HUDEP-2 (cell line): ENCODE data around the gene NLGN1.

Experiments used
- DNase-seq, 76 experiments: peaks; one replicate each; lab custom pipeline; 2025; ENCODE audit not compliant: unreplicated experiment in 76 of 76; lab: John Stamatoyannopoulos, UW

The NLGN1 gene

GRCh38 chr3:173891272-173892100 is 493.9 kb downstream of the NLGN1 start:
- DNase-seq, result peak in 4 of 76 experiments; percentile 1 to 10 (median 4)

- DNase-seq, result no peak
These were observed 495.0 kb downstream of the NLGN1 start for GRCh38 chr3:173892547-173892946.

GRCh38 chr3:173893066-173893465 is 495.5 kb downstream of the NLGN1 start:
- no peak for DNase-seq

- DNase-seq, result no peak
These were observed 496.3 kb downstream of the NLGN1 start for GRCh38 chr3:173893835-173894234.

GRCh38 chr3:173897631-173898030 is 500.1 kb downstream of the NLGN1 start:
- no peak for DNase-seq

- no peak for DNase-seq
These were observed 504.1 kb downstream of the NLGN1 start for GRCh38 chr3:173901649-173902048.

GRCh38 chr3:173902401-173902800 is 504.9 kb downstream of the NLGN1 start:
- DNase-seq, result no peak

GRCh38 chr3:173902871-173903270 is 505.3 kb downstream of the NLGN1 start:
- DNase-seq, result no peak

- no peak for DNase-seq
These were observed 507.8 kb downstream of the NLGN1 start for GRCh38 chr3:173905381-173905780.

- peak in 5 of 76 experiments; percentile 3 to 37 (median 18) for DNase-seq
These were observed 513.9 kb downstream of the NLGN1 start for GRCh38 chr3:173911446-173911845.

- DNase-seq, result no peak
These were observed 514.6 kb downstream of the NLGN1 start for GRCh38 chr3:173912126-173912525.

GRCh38 chr3:173913397-173913796 is 515.9 kb downstream of the NLGN1 start:
- DNase-seq, result peak in 39 of 76 experiments; percentile 1 to 90 (median 42)

GRCh38 chr3:173913974-173914421 is 516.5 kb downstream of the NLGN1 start:
- DNase-seq, result no peak

GRCh38 chr3:173916799-173917198 is 519.3 kb downstream of the NLGN1 start:
- no peak for DNase-seq

- DNase-seq, result no peak
These were observed 522.8 kb downstream of the NLGN1 start for GRCh38 chr3:173920386-173920785.

- DNase-seq, result no peak
These were observed 524.2 kb downstream of the NLGN1 start for GRCh38 chr3:173921732-173922131.

GRCh38 chr3:173923204-173923603 is 525.7 kb downstream of the NLGN1 start:
- DNase-seq, result no peak

GRCh38 chr3:173930251-173930650 is 532.7 kb downstream of the NLGN1 start:
- no peak for DNase-seq

GRCh38 chr3:173932624-173933023 is 535.1 kb downstream of the NLGN1 start:
- DNase-seq, result peak in 9 of 76 experiments; percentile 3 to 45 (median 15)

- no peak for DNase-seq
These were observed 535.6 kb downstream of the NLGN1 start for GRCh38 chr3:173933113-173933512.

GRCh38 chr3:173936316-173936715 is 538.8 kb downstream of the NLGN1 start:
- no peak for DNase-seq

- DNase-seq, result peak in 2 of 76 experiments; percentile 0 to 4
These were observed 540.6 kb downstream of the NLGN1 start for GRCh38 chr3:173938159-173938558.
